ENCODE measurements around the gene PYROXD2. TPM values are rescaled to one million over a fixed set of nuclear protein-coding genes. Genes with fewer than 3 reads are reported as not detected.

Gene PYROXD2
- total RNA-seq, 2 donors from 2014 or later, result 5.9 to 9.4 TPM

- Histone ChIP-seq H3K4me1 (peaks cover 4% of the 10 kb centered on the region), H3K27me3 (no peaks in the 10 kb centered on the region), H3K36me3 (no peaks in the 10 kb centered on the region), H3K9me3 (no peaks in the 10 kb centered on the region), H3K9ac (ENCODE audit: low read depth in 2 of 2, low read length in 2 of 2) (no peak overlapping the region), H3K4me3 (no peak overlapping the region), H3K27ac (no peak overlapping the region)
- TF ChIP-seq CTCF (IDR thresholded peaks at IDR 0.05), result no peak
- intact Hi-C loops (cut with DNase I), result no loop called here
- no peak for DNase-seq
Measured at GRCh38 chr10:98410759-98411158, 4.2 kb downstream of the PYROXD2 start.

- no peak for DNase-seq
- no peaks in the 10 kb centered on the region for H3K9me3 ChIP-seq
- no peak overlapping the region for H3K9ac ChIP-seq (ENCODE audit: low read depth in 2 of 2, low read length in 2 of 2)
- H3K27ac ChIP-seq, result no peak overlapping the region
- no peaks in the 10 kb centered on the region for H3K36me3 ChIP-seq
- intact Hi-C loops (cut with DNase I), result no loop called here
- H3K4me3 ChIP-seq, result no peak overlapping the region
- TF ChIP-seq CTCF (IDR thresholded peaks at IDR 0.05), result no peak
- H3K27me3 ChIP-seq, result no peaks in the 10 kb centered on the region
- H3K4me1 ChIP-seq, result peaks cover 4% of the 10 kb centered on the region
Measured at GRCh38 chr10:98410135-98410743, 4.7 kb downstream of the PYROXD2 start.

- Histone ChIP-seq H3K9ac (ENCODE audit: low read depth in 2 of 2, low read length in 2 of 2) (no peak overlapping the region), H3K27ac (no peak overlapping the region), H3K4me1 (peaks cover 8% of the 10 kb centered on the region), H3K9me3 (no peaks in the 10 kb centered on the region), H3K27me3 (no peaks in the 10 kb centered on the region), H3K36me3 (no peaks in the 10 kb centered on the region), H3K4me3 (no peak overlapping the region)
- intact Hi-C loops (cut with DNase I), result no loop called here
- no peak for TF ChIP-seq CTCF (IDR thresholded peaks at IDR 0.05)
- DNase-seq, result no peak
Measured at GRCh38 chr10:98408799-98409198, 6.2 kb downstream of the PYROXD2 start.

GRCh38 chr10:98407744-98408241 is 7.2 kb downstream of the PYROXD2 start:
- H3K36me3 ChIP-seq, result no peaks in the 10 kb centered on the region
- no peak for TF ChIP-seq CTCF (IDR thresholded peaks at IDR 0.05)

GRCh38 chr10:98407017-98407743 is 7.8 kb downstream of the PYROXD2 start:
- H3K4me3 ChIP-seq, result no peak overlapping the region
- H3K27me3 ChIP-seq, result no peaks in the 10 kb centered on the region
- H3K36me3 ChIP-seq, result no peaks in the 10 kb centered on the region
- no peak for DNase-seq
- intact Hi-C loops (cut with DNase I), result no loop called here
- TF ChIP-seq CTCF (IDR thresholded peaks at IDR 0.05), result no peak
- H3K27ac ChIP-seq, result no peak overlapping the region
- H3K9me3 ChIP-seq, result no peaks in the 10 kb centered on the region
- no peak overlapping the region for H3K9ac ChIP-seq (ENCODE audit: low read depth in 2 of 2, low read length in 2 of 2)
- peaks cover 8% of the 10 kb centered on the region for H3K4me1 ChIP-seq

More at GRCh38 chr10:98407744-98408241, 7.2 kb downstream of the PYROXD2 start:
- H3K27me3 ChIP-seq, result no peaks in the 10 kb centered on the region
- H3K4me1 ChIP-seq, result peaks cover 8% of the 10 kb centered on the region
- intact Hi-C loops (cut with DNase I), result no loop called here
- no peak overlapping the region for H3K4me3 ChIP-seq
- H3K9ac ChIP-seq (ENCODE audit: low read depth in 2 of 2, low read length in 2 of 2), result no peak overlapping the region
- H3K9me3 ChIP-seq, result no peaks in the 10 kb centered on the region
- no peak for DNase-seq
- H3K27ac ChIP-seq, result no peak overlapping the region

Measured in colonic mucosa (tissue), 4 donors.